Measurements from ENCODE around the gene GARIN5A. TPM values are rescaled to one million over a fixed set of nuclear protein-coding genes. Genes with fewer than 3 reads are reported as not detected.
A peak's percentile ranks its signal among the peaks of the same experiment; 100 is the strongest.

The GARIN5A gene
- polyA plus RNA-seq, 2 donors: 1.3 to 1.4 TPM

GRCh38 chr19:50515168-50515561, 38.5 kb upstream of the GARIN5A start:
- Histone ChIP-seq H3K27me3 (ENCODE audit: control insufficient read depth in 1 of 2, insufficient read depth in 2 of 2, low read length in 2 of 2) (no peaks in the 10 kb centered on the region), H3K4me3 (ENCODE audit: low read depth in 1 of 2, low read length in 2 of 2) (no peak overlapping the region), H3K9me3 (ENCODE audit: control insufficient read depth in 2 of 2, insufficient read depth in 1 of 2, low read depth in 1 of 2, low read length in 1 of 2) (peaks cover 0 to 5% of the 10 kb centered on the region in 2 donors), H3K4me1 (ENCODE audit: control insufficient read depth in 2 of 2, insufficient read depth in 2 of 2, low read length in 1 of 2) (peaks cover 3 to 8% of the 10 kb centered on the region in 2 donors), H3K27ac (ENCODE audit: low read depth in 2 of 2, low read length in 1 of 2) (no peak overlapping the region), H3K36me3 (ENCODE audit: control insufficient read depth in 2 of 2, insufficient read depth in 2 of 2, low read length in 1 of 2) (no peaks in the 10 kb centered on the region)
- WGBS, 2 donors: 72 to 74% methylated on average over 11 of the region's 11 CpGs

GRCh38 chr19:50514346-50515167, 37.9 kb upstream of the GARIN5A start:
- Histone ChIP-seq H3K27me3 (ENCODE audit: control insufficient read depth in 1 of 2, insufficient read depth in 2 of 2, low read length in 2 of 2) (no peaks in the 10 kb centered on the region), H3K36me3 (ENCODE audit: control insufficient read depth in 2 of 2, insufficient read depth in 2 of 2, low read length in 1 of 2) (no peaks in the 10 kb centered on the region), H3K4me3 (ENCODE audit: low read depth in 1 of 2, low read length in 2 of 2) (no peak overlapping the region), H3K9me3 (ENCODE audit: control insufficient read depth in 2 of 2, insufficient read depth in 1 of 2, low read depth in 1 of 2, low read length in 1 of 2) (peaks cover 0 to 5% of the 10 kb centered on the region in 2 donors), H3K27ac (ENCODE audit: low read depth in 2 of 2, low read length in 1 of 2) (no peak overlapping the region), H3K4me1 (ENCODE audit: control insufficient read depth in 2 of 2, insufficient read depth in 2 of 2, low read length in 1 of 2) (peaks cover 3 to 11% of the 10 kb centered on the region in 2 donors)
- 43 to 45% methylated on average over 35 to 38 of the region's 38 CpGs for WGBS, 2 donors

GRCh38 chr19:50513746-50514345, 37.2 kb upstream of the GARIN5A start, which contains the start of gene ASPDH:
Gene ASPDH, minus strand, starts transcription at chr19:50513913. Its CDS starts 90 bp downstream, at chr19:50513823.
- no peaks in the 10 kb centered on the region for H3K27me3 ChIP-seq (ENCODE audit: control insufficient read depth in 1 of 2, insufficient read depth in 2 of 2, low read length in 2 of 2)
- no peak within 1 kb of the TSS for H3K4me3 ChIP-seq (ENCODE audit: low read depth in 1 of 2, low read length in 2 of 2)
- H3K4me1 ChIP-seq (ENCODE audit: control insufficient read depth in 2 of 2, insufficient read depth in 2 of 2, low read length in 1 of 2): peaks cover 3 to 11% of the 10 kb centered on the region in 2 donors
- 45 to 47% methylated on average over 17 to 22 of the region's 22 CpGs for WGBS, 2 donors
- H3K9me3 ChIP-seq (ENCODE audit: control insufficient read depth in 2 of 2, insufficient read depth in 1 of 2, low read depth in 1 of 2, low read length in 1 of 2): peaks cover 0 to 4% of the 10 kb centered on the region in 2 donors
- H3K36me3 ChIP-seq (ENCODE audit: control insufficient read depth in 2 of 2, insufficient read depth in 2 of 2, low read length in 1 of 2): no peaks in the 10 kb centered on the region
- H3K27ac ChIP-seq (ENCODE audit: low read depth in 2 of 2, low read length in 1 of 2): no peak within 1 kb of the TSS

- H3K36me3 ChIP-seq (ENCODE audit: control insufficient read depth in 2 of 2, insufficient read depth in 2 of 2, low read length in 1 of 2): no peaks in the 10 kb centered on the region
- H3K9me3 ChIP-seq (ENCODE audit: control insufficient read depth in 2 of 2, insufficient read depth in 1 of 2, low read depth in 1 of 2, low read length in 1 of 2): no peaks in the 10 kb centered on the region
- no peak overlapping the region for H3K4me3 ChIP-seq (ENCODE audit: low read depth in 1 of 2, low read length in 2 of 2)
- 46 to 54% methylated on average over 12 of the region's 12 CpGs for WGBS, 2 donors
- peaks cover 3 to 11% of the 10 kb centered on the region in 2 donors for H3K4me1 ChIP-seq (ENCODE audit: control insufficient read depth in 2 of 2, insufficient read depth in 2 of 2, low read length in 1 of 2)
- no peak overlapping the region for H3K27ac ChIP-seq (ENCODE audit: low read depth in 2 of 2, low read length in 1 of 2)
- no peaks in the 10 kb centered on the region for H3K27me3 ChIP-seq (ENCODE audit: control insufficient read depth in 1 of 2, insufficient read depth in 2 of 2, low read length in 2 of 2)
Measured at GRCh38 chr19:50512999-50513745, 36.5 kb upstream of the GARIN5A start.

- H3K4me1 ChIP-seq (ENCODE audit: control insufficient read depth in 2 of 2, insufficient read depth in 2 of 2, low read length in 1 of 2): peaks cover 3 to 7% of the 10 kb centered on the region in 2 donors
- H3K27me3 ChIP-seq (ENCODE audit: control insufficient read depth in 1 of 2, insufficient read depth in 2 of 2, low read length in 2 of 2): no peaks in the 10 kb centered on the region
- H3K27ac ChIP-seq (ENCODE audit: low read depth in 2 of 2, low read length in 1 of 2): no peak overlapping the region
- no peaks in the 10 kb centered on the region for H3K36me3 ChIP-seq (ENCODE audit: control insufficient read depth in 2 of 2, insufficient read depth in 2 of 2, low read length in 1 of 2)
- WGBS, 2 donors: 87 to 89% methylated on average over 36 of the region's 36 CpGs
- H3K4me3 ChIP-seq (ENCODE audit: low read depth in 1 of 2, low read length in 2 of 2): no peak overlapping the region
- H3K9me3 ChIP-seq (ENCODE audit: control insufficient read depth in 2 of 2, insufficient read depth in 1 of 2, low read depth in 1 of 2, low read length in 1 of 2): no peaks in the 10 kb centered on the region
Measured at GRCh38 chr19:50512112-50512998, 35.7 kb upstream of the GARIN5A start.

GRCh38 chr19:50511069-50511822, 34.6 kb upstream of the GARIN5A start, which contains the start of gene JOSD2:
Gene JOSD2, minus strand, starts transcription at chr19:50511191. Its CDS starts 760 bp downstream, at chr19:50510431.
- no peaks in the 10 kb centered on the region for H3K27me3 ChIP-seq (ENCODE audit: control insufficient read depth in 1 of 2, insufficient read depth in 2 of 2, low read length in 2 of 2)
- peak within 1 kb of the TSS; percentile 68 to 82 for H3K4me3 ChIP-seq (ENCODE audit: low read depth in 1 of 2, low read length in 2 of 2)
- peaks cover 0 to 2% of the 10 kb centered on the region in 2 donors for H3K36me3 ChIP-seq (ENCODE audit: control insufficient read depth in 2 of 2, insufficient read depth in 2 of 2, low read length in 1 of 2)
- peaks cover 3 to 7% of the 10 kb centered on the region in 2 donors for H3K4me1 ChIP-seq (ENCODE audit: control insufficient read depth in 2 of 2, insufficient read depth in 2 of 2, low read length in 1 of 2)
- H3K9me3 ChIP-seq (ENCODE audit: control insufficient read depth in 2 of 2, insufficient read depth in 1 of 2, low read depth in 1 of 2, low read length in 1 of 2): no peaks in the 10 kb centered on the region
- peak within 1 kb of the TSS; percentile 85 to 88 for H3K27ac ChIP-seq (ENCODE audit: low read depth in 2 of 2, low read length in 1 of 2)
- 1% methylated on average over 61 to 69 of the region's 69 CpGs for WGBS, 2 donors

GRCh38 chr19:50510700-50511068, 34.0 kb upstream of the GARIN5A start:
- 6 to 7% methylated on average over 10 of the region's 10 CpGs for WGBS, 2 donors
- Histone ChIP-seq H3K27me3 (ENCODE audit: control insufficient read depth in 1 of 2, insufficient read depth in 2 of 2, low read length in 2 of 2) (no peaks in the 10 kb centered on the region), H3K4me3 (ENCODE audit: low read depth in 1 of 2, low read length in 2 of 2) (peak overlapping the region; percentile 68 to 82), H3K4me1 (ENCODE audit: control insufficient read depth in 2 of 2, insufficient read depth in 2 of 2, low read length in 1 of 2) (peaks cover 3 to 7% of the 10 kb centered on the region in 2 donors), H3K27ac (ENCODE audit: low read depth in 2 of 2, low read length in 1 of 2) (peak overlapping the region; percentile 75 to 78), H3K9me3 (ENCODE audit: control insufficient read depth in 2 of 2, insufficient read depth in 1 of 2, low read depth in 1 of 2, low read length in 1 of 2) (no peaks in the 10 kb centered on the region), H3K36me3 (ENCODE audit: control insufficient read depth in 2 of 2, insufficient read depth in 2 of 2, low read length in 1 of 2) (peaks cover 0 to 5% of the 10 kb centered on the region in 2 donors)

GRCh38 chr19:50510121-50510670, 33.5 kb upstream of the GARIN5A start:
- Histone ChIP-seq H3K9me3 (ENCODE audit: control insufficient read depth in 2 of 2, insufficient read depth in 1 of 2, low read depth in 1 of 2, low read length in 1 of 2) (no peaks in the 10 kb centered on the region), H3K27me3 (ENCODE audit: control insufficient read depth in 1 of 2, insufficient read depth in 2 of 2, low read length in 2 of 2) (no peaks in the 10 kb centered on the region), H3K4me3 (ENCODE audit: low read depth in 1 of 2, low read length in 2 of 2) (peak overlapping the region; percentile 68 to 82), H3K36me3 (ENCODE audit: control insufficient read depth in 2 of 2, insufficient read depth in 2 of 2, low read length in 1 of 2) (peaks cover 0 to 5% of the 10 kb centered on the region in 2 donors), H3K27ac (ENCODE audit: low read depth in 2 of 2, low read length in 1 of 2) (no peak overlapping the region), H3K4me1 (ENCODE audit: control insufficient read depth in 2 of 2, insufficient read depth in 2 of 2, low read length in 1 of 2) (peaks cover 3 to 7% of the 10 kb centered on the region in 2 donors)
- WGBS, 2 donors: 43 to 53% methylated on average over 23 to 26 of the region's 26 CpGs

All from esophagus (tissue), 2 donors.